ENCODE data around the gene TEX101.

The TEX101 gene

GRCh38 chr19:43460362-43461016 lies 45.8 kb downstream of the TEX101 start:
- Histone ChIP-seq H3K27me3 (ENCODE audit: control insufficient read depth in 5 of 5, insufficient read depth in 4 of 5, low read length in 5 of 5) (peaks cover 0 to 4% (median 2%) of the 10 kb centered on the region in 5 donors), H3K27ac (ENCODE audit: low read depth, low read length) (no peak overlapping the region), H3K36me3 (ENCODE audit: control insufficient read depth in 5 of 5, insufficient read depth in 5 of 5, low read length in 5 of 5) (no peaks in the 10 kb centered on the region), H3K4me3 (ENCODE audit: low read depth in 1 of 5, low read length in 5 of 5) (no peak overlapping the region), H3K4me1 (ENCODE audit: control insufficient read depth in 5 of 5, insufficient read depth in 5 of 5, low read length in 5 of 5) (peaks cover 0 to 24% (median 19%) of the 10 kb centered on the region in 5 donors), H3K9me3 (ENCODE audit: control insufficient read depth in 5 of 5, low read length in 5 of 5) (no peaks in the 10 kb centered on the region), H3K9ac (ENCODE audit: low read length in 5 of 5) (no peak overlapping the region)

GRCh38 chr19:43461303-43461702 lies 46.6 kb downstream of the TEX101 start:
- H3K27me3 ChIP-seq (ENCODE audit: control insufficient read depth in 5 of 5, insufficient read depth in 4 of 5, low read length in 5 of 5), result peaks cover 0 to 9% (median 6%) of the 10 kb centered on the region in 5 donors
- no peak overlapping the region for H3K9ac ChIP-seq (ENCODE audit: low read length in 5 of 5)
- H3K27ac ChIP-seq (ENCODE audit: low read depth, low read length), result no peak overlapping the region
- H3K4me1 ChIP-seq (ENCODE audit: control insufficient read depth in 5 of 5, insufficient read depth in 5 of 5, low read length in 5 of 5), result peaks cover 0 to 25% (median 21%) of the 10 kb centered on the region in 5 donors
- H3K4me3 ChIP-seq (ENCODE audit: low read depth in 1 of 5, low read length in 5 of 5), result no peak overlapping the region
- H3K9me3 ChIP-seq (ENCODE audit: control insufficient read depth in 5 of 5, low read length in 5 of 5), result no peaks in the 10 kb centered on the region
- no peaks in the 10 kb centered on the region for H3K36me3 ChIP-seq (ENCODE audit: control insufficient read depth in 5 of 5, insufficient read depth in 5 of 5, low read length in 5 of 5)

GRCh38 chr19:43462383-43462782 lies 47.7 kb downstream of the TEX101 start:
- Histone ChIP-seq H3K27me3 (ENCODE audit: control insufficient read depth in 5 of 5, insufficient read depth in 4 of 5, low read length in 5 of 5) (peaks cover 0 to 9% (median 6%) of the 10 kb centered on the region in 5 donors), H3K4me1 (ENCODE audit: control insufficient read depth in 5 of 5, insufficient read depth in 5 of 5, low read length in 5 of 5) (peaks cover 0 to 25% (median 21%) of the 10 kb centered on the region in 5 donors), H3K4me3 (ENCODE audit: low read depth in 1 of 5, low read length in 5 of 5) (no peak overlapping the region), H3K36me3 (ENCODE audit: control insufficient read depth in 5 of 5, insufficient read depth in 5 of 5, low read length in 5 of 5) (no peaks in the 10 kb centered on the region), H3K9ac (ENCODE audit: low read length in 5 of 5) (no peak overlapping the region), H3K9me3 (ENCODE audit: control insufficient read depth in 5 of 5, low read length in 5 of 5) (no peaks in the 10 kb centered on the region), H3K27ac (ENCODE audit: low read depth, low read length) (no peak overlapping the region)

GRCh38 chr19:43462785-43463380 lies 48.2 kb downstream of the TEX101 start:
- peaks cover 0 to 9% (median 6%) of the 10 kb centered on the region in 5 donors for H3K27me3 ChIP-seq (ENCODE audit: control insufficient read depth in 5 of 5, insufficient read depth in 4 of 5, low read length in 5 of 5)
- H3K27ac ChIP-seq (ENCODE audit: low read depth, low read length), result no peak overlapping the region
- H3K9ac ChIP-seq (ENCODE audit: low read length in 5 of 5), result peak overlapping the region in 3 of 5 donors; percentile 41 to 59 (median 48)
- no peaks in the 10 kb centered on the region for H3K36me3 ChIP-seq (ENCODE audit: control insufficient read depth in 5 of 5, insufficient read depth in 5 of 5, low read length in 5 of 5)
- peak overlapping the region in 4 of 5 donors; percentile 70 to 85 (median 75) for H3K4me3 ChIP-seq (ENCODE audit: low read depth in 1 of 5, low read length in 5 of 5)
- H3K4me1 ChIP-seq (ENCODE audit: control insufficient read depth in 5 of 5, insufficient read depth in 5 of 5, low read length in 5 of 5), result peaks cover 0 to 25% (median 21%) of the 10 kb centered on the region in 5 donors
- no peaks in the 10 kb centered on the region for H3K9me3 ChIP-seq (ENCODE audit: control insufficient read depth in 5 of 5, low read length in 5 of 5)

- Histone ChIP-seq H3K9ac (ENCODE audit: low read length in 5 of 5) (peak overlapping the region in 4 of 5 donors; percentile 43 to 78 (median 51)), H3K36me3 (ENCODE audit: control insufficient read depth in 5 of 5, insufficient read depth in 5 of 5, low read length in 5 of 5) (no peaks in the 10 kb centered on the region), H3K27me3 (ENCODE audit: control insufficient read depth in 5 of 5, insufficient read depth in 4 of 5, low read length in 5 of 5) (peaks cover 0 to 9% (median 6%) of the 10 kb centered on the region in 5 donors), H3K27ac (ENCODE audit: low read depth, low read length) (peak overlapping the region; percentile 54), H3K4me1 (ENCODE audit: control insufficient read depth in 5 of 5, insufficient read depth in 5 of 5, low read length in 5 of 5) (peaks cover 0 to 25% (median 22%) of the 10 kb centered on the region in 5 donors), H3K9me3 (ENCODE audit: control insufficient read depth in 5 of 5, low read length in 5 of 5) (no peaks in the 10 kb centered on the region), H3K4me3 (ENCODE audit: low read depth in 1 of 5, low read length in 5 of 5) (peak overlapping the region; percentile 71 to 93 (median 82))
Observed at GRCh38 chr19:43463381-43464133, 48.9 kb downstream of the TEX101 start.

GRCh38 chr19:43464134-43464775 lies 49.6 kb downstream of the TEX101 start:
- H3K27me3 ChIP-seq (ENCODE audit: control insufficient read depth in 5 of 5, insufficient read depth in 4 of 5, low read length in 5 of 5), result peaks cover 0 to 9% (median 6%) of the 10 kb centered on the region in 5 donors
- H3K36me3 ChIP-seq (ENCODE audit: control insufficient read depth in 5 of 5, insufficient read depth in 5 of 5, low read length in 5 of 5), result no peaks in the 10 kb centered on the region
- H3K4me3 ChIP-seq (ENCODE audit: low read depth in 1 of 5, low read length in 5 of 5), result peak overlapping the region; percentile 71 to 93 (median 82)
- no peaks in the 10 kb centered on the region for H3K9me3 ChIP-seq (ENCODE audit: control insufficient read depth in 5 of 5, low read length in 5 of 5)
- peak overlapping the region; percentile 54 for H3K27ac ChIP-seq (ENCODE audit: low read depth, low read length)
- H3K9ac ChIP-seq (ENCODE audit: low read length in 5 of 5), result peak overlapping the region in 3 of 5 donors; percentile 43 to 78 (median 51)
- H3K4me1 ChIP-seq (ENCODE audit: control insufficient read depth in 5 of 5, insufficient read depth in 5 of 5, low read length in 5 of 5), result peaks cover 0 to 28% (median 25%) of the 10 kb centered on the region in 5 donors

GRCh38 chr19:43465468-43466120 lies 50.9 kb downstream of the TEX101 start, which contains the start of gene LYPD3:
LYPD3 (minus strand) TSS chr19:43465608; CDS start chr19:43465571, 37 bp downstream.
- H3K9me3 ChIP-seq (ENCODE audit: control insufficient read depth in 5 of 5, low read length in 5 of 5), result no peaks in the 10 kb centered on the region

GRCh38 chr19:43466793-43467192 lies 52.1 kb downstream of the TEX101 start:
- no peaks in the 10 kb centered on the region for H3K9me3 ChIP-seq (ENCODE audit: control insufficient read depth in 5 of 5, low read length in 5 of 5)

More at GRCh38 chr19:43465468-43466120, 50.9 kb downstream of the TEX101 start, which contains the start of gene LYPD3:
- Histone ChIP-seq H3K4me1 (ENCODE audit: control insufficient read depth in 5 of 5, insufficient read depth in 5 of 5, low read length in 5 of 5) (peaks cover 0 to 30% (median 25%) of the 10 kb centered on the region in 5 donors), H3K27me3 (ENCODE audit: control insufficient read depth in 5 of 5, insufficient read depth in 4 of 5, low read length in 5 of 5) (peaks cover 0 to 9% (median 6%) of the 10 kb centered on the region in 5 donors), H3K36me3 (ENCODE audit: control insufficient read depth in 5 of 5, insufficient read depth in 5 of 5, low read length in 5 of 5) (no peaks in the 10 kb centered on the region), H3K4me3 (ENCODE audit: low read depth in 1 of 5, low read length in 5 of 5) (peak within 1 kb of the TSS; percentile 65 to 85 (median 79)), H3K27ac (ENCODE audit: low read depth, low read length) (no peak within 1 kb of the TSS), H3K9ac (ENCODE audit: low read length in 5 of 5) (no peak within 1 kb of the TSS)

GRCh38 chr19:43467276-43467675 lies 52.6 kb downstream of the TEX101 start:
- no peaks in the 10 kb centered on the region for H3K9me3 ChIP-seq (ENCODE audit: control insufficient read depth in 5 of 5, low read length in 5 of 5)
- no peak overlapping the region for H3K4me3 ChIP-seq (ENCODE audit: low read depth in 1 of 5, low read length in 5 of 5)
- H3K9ac ChIP-seq (ENCODE audit: low read length in 5 of 5), result no peak overlapping the region
- H3K27ac ChIP-seq (ENCODE audit: low read depth, low read length), result no peak overlapping the region
- H3K27me3 ChIP-seq (ENCODE audit: control insufficient read depth in 5 of 5, insufficient read depth in 4 of 5, low read length in 5 of 5), result peaks cover 0 to 9% (median 6%) of the 10 kb centered on the region in 5 donors
- no peaks in the 10 kb centered on the region for H3K36me3 ChIP-seq (ENCODE audit: control insufficient read depth in 5 of 5, insufficient read depth in 5 of 5, low read length in 5 of 5)
- H3K4me1 ChIP-seq (ENCODE audit: control insufficient read depth in 5 of 5, insufficient read depth in 5 of 5, low read length in 5 of 5), result peaks cover 0 to 30% (median 25%) of the 10 kb centered on the region in 5 donors

More at GRCh38 chr19:43466793-43467192, 52.1 kb downstream of the TEX101 start:
- H3K27me3 ChIP-seq (ENCODE audit: control insufficient read depth in 5 of 5, insufficient read depth in 4 of 5, low read length in 5 of 5), result peaks cover 0 to 9% (median 6%) of the 10 kb centered on the region in 5 donors
- no peaks in the 10 kb centered on the region for H3K36me3 ChIP-seq (ENCODE audit: control insufficient read depth in 5 of 5, insufficient read depth in 5 of 5, low read length in 5 of 5)
- no peak overlapping the region for H3K4me3 ChIP-seq (ENCODE audit: low read depth in 1 of 5, low read length in 5 of 5)
- H3K9ac ChIP-seq (ENCODE audit: low read length in 5 of 5), result no peak overlapping the region
- H3K4me1 ChIP-seq (ENCODE audit: control insufficient read depth in 5 of 5, insufficient read depth in 5 of 5, low read length in 5 of 5), result peaks cover 0 to 30% (median 25%) of the 10 kb centered on the region in 5 donors
- H3K27ac ChIP-seq (ENCODE audit: low read depth, low read length), result no peak overlapping the region
